Pancreas (tissue), 10 donors: ENCODE measurements around the gene SAMD4B. TPM values are rescaled to one million over a fixed set of nuclear protein-coding genes. Genes with fewer than 3 reads are reported as not detected.

ENCODE experiments used
- ATAC-seq, 4 donors: fragments of 200-7000 bp; cut with Tn5 transposase; one replicate each; pipeline versions ENCODE4 v1.8.0 to v1.9.1; 2020; ENCODE audit warnings: mild to moderate bottlenecking in 4 of 4, moderate library complexity in 4 of 4
- DNase-seq, 6 donors: peaks; one replicate each; pipeline ENCODE4 v3.0.0-alpha.2; 2020
- FAIRE-seq: peaks from 2 replicates; lab custom pipeline; 2012; peaks lifted over from hg19 to GRCh38; lab: Jason Lieb, UNC
- H3K27ac ChIP-seq, 4 donors: fragments of 200-600 bp; sonication (generic); 1 replicate in 3 of 4; 2 replicates in 1 of 4; pipeline versions ENCODE4 v1.5.0 to v1.8.0; 2020
- H3K27me3 ChIP-seq, 4 donors: fragments of 200-600 bp; one replicate each; pipeline ENCODE4 v1.8.0; 2021
- H3K36me3 ChIP-seq, 3 donors: fragments of 200-600 bp; sonication (generic) in 1 of 3; one replicate each; pipeline versions ENCODE4 v1.5.0 to v1.8.0; 2020 to 2021
- H3K4me1 ChIP-seq, 3 donors: fragments of 200-600 bp; one replicate each; pipeline ENCODE4 v1.8.0; 2021
- H3K4me3 ChIP-seq, 4 donors: fragments of 200-600 bp; sonication (generic) in 2 of 4; one replicate each; pipeline versions ENCODE4 v1.5.0 to v1.8.0; 2020 to 2021
- H3K9me3 ChIP-seq, 4 donors: fragments of 200-600 bp; one replicate each; pipeline ENCODE4 v1.8.0; 2021
- WGBS, 2 donors: extraction: QIAGEN DNeasy Blood & Tissue Kit; methylation state at CpG; one replicate each; pipeline ENCODE4 v1.1.7; 2013; 5-methylcytosine and 5-hydroxymethylcytosine counted together
- intact Hi-C, 3 donors: fragments of 100-400 bp; cut with DNase I; formaldehyde crosslinking; loops; one replicate each; pipeline versions ENCODE4 v1.11.1 to v1.14.2; 2022
- polyA plus RNA-seq, 2 donors: library from polyadenylated mRNA; stranded (reverse); fragments of 200-250 nt; gene quantifications; one replicate each; pipeline ENCODE4 v1.2.3, GENCODE V29; 2013
- total RNA-seq, 6 donors: library from RNA; stranded (reverse); fragmentation: NEBNext Ultra II Directional in 4 of 6; extraction: Animal tissue kit (Norgen Biotek cat#: 25700) in 4 of 6; gene quantifications; one replicate each; pipeline versions ENCODE4 v1.2.1 to v1.2.4, GENCODE V29; 2021 to 2023
- TF ChIP-seq, protein P1 (sequence below), 4 donors: fragments of 200-600 bp; sonication (generic) in 3 of 4; IDR thresholded peaks; one replicate each; pipeline versions ENCODE4 v1.5.0 to v1.8.0; 2021; ENCODE audit warnings: antibody characterized with exemption in 4 of 4
- donor health status: healthy with polysubstance abuse.
- donor health status: DM: no; HTN: no; CAD: no; lungs with moderate emphysema.
- donor health status: DM: no; HTN: no; CAD: no.
- donor health status: control.
- donor health status: control.
- donor health status: Bipolar disorder and iron deficiency.
- donor health status: DM: yes; HTN: yes; CAD: no.
- donor health status: DM: no; HTN: no; CAD: no.
- donor health status: DM: no; HTN: no; CAD: no.
- donor health status: DM: yes; HTN: yes; CAD: no.

The SAMD4B gene
- total and polyA plus RNA-seq, 8 donors = 24.1 to 106 (median 33.6) TPM

GRCh38 chr19:39314016-39314728 is 28.0 kb upstream of the SAMD4B start:
- WGBS, 2 donors = 95 to 97% methylated on average over 64 of the region's 64 CpGs
- H3K27me3 ChIP-seq = no peaks in the 10 kb centered on the region
- peaks cover 0 to 6% (median 0%) of the 10 kb centered on the region in 3 donors for H3K36me3 ChIP-seq
- TF ChIP-seq, protein P1, sequence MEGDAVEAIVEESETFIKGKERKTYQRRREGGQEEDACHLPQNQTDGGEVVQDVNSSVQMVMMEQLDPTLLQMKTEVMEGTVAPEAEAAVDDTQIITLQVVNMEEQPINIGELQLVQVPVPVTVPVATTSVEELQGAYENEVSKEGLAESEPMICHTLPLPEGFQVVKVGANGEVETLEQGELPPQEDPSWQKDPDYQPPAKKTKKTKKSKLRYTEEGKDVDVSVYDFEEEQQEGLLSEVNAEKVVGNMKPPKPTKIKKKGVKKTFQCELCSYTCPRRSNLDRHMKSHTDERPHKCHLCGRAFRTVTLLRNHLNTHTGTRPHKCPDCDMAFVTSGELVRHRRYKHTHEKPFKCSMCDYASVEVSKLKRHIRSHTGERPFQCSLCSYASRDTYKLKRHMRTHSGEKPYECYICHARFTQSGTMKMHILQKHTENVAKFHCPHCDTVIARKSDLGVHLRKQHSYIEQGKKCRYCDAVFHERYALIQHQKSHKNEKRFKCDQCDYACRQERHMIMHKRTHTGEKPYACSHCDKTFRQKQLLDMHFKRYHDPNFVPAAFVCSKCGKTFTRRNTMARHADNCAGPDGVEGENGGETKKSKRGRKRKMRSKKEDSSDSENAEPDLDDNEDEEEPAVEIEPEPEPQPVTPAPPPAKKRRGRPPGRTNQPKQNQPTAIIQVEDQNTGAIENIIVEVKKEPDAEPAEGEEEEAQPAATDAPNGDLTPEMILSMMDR (IDR thresholded peaks at IDR 0.05) = no peak
- H3K4me3 ChIP-seq = no peak overlapping the region
- DNase-seq (no peak), FAIRE-seq (no peak), ATAC-seq (no peak)
- intact Hi-C loops = no loop called here
- H3K4me1 ChIP-seq = no peaks in the 10 kb centered on the region
- H3K27ac ChIP-seq = no peak overlapping the region
- H3K9me3 ChIP-seq = no peaks in the 10 kb centered on the region

DNA sequence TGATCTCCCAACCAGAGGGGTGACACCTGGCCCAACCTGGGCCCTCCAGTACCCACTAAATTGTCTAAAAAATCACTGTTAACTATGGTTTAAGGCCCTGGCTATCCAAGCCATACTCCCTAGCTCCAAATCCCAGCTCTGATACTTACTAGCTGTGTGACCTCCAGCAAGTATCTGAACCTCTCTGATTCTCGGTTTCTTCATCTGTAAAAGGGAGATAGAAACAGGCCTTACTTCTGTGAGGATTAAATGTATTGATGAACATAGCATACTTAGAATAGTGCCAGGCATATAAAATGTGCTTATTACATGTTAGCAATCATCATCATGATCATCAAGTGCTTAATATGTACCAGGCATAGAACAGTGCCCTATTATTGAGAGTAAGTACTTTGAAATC is 26.3 kb upstream of the SAMD4B start:
- ATAC-seq = no peak
- no peaks in the 10 kb centered on the region for H3K27me3 ChIP-seq
- H3K27ac ChIP-seq = no peak overlapping the region
- WGBS, 2 donors = 91 to 100% methylated on average over 1 of the region's 1 CpG
- no peaks in the 10 kb centered on the region for H3K9me3 ChIP-seq
- TF ChIP-seq, protein P1 (IDR thresholded peaks at IDR 0.05) = no peak
- no peaks in the 10 kb centered on the region for H3K4me1 ChIP-seq
- peaks cover 0 to 6% (median 0%) of the 10 kb centered on the region in 3 donors for H3K36me3 ChIP-seq
- intact Hi-C loops = no loop called here
- H3K4me3 ChIP-seq = no peak overlapping the region
- no peak for DNase-seq
- FAIRE-seq = no peak

GRCh38 chr19:39316627-39317321 is 25.4 kb upstream of the SAMD4B start:
- FAIRE-seq (no peak), DNase-seq (no peak), ATAC-seq (no peak)
- no peak overlapping the region for H3K27ac ChIP-seq
- no peaks in the 10 kb centered on the region for H3K4me1 ChIP-seq
- no peaks in the 10 kb centered on the region for H3K27me3 ChIP-seq
- TF ChIP-seq, protein P1 (IDR thresholded peaks at IDR 0.05) = no peak
- 93 to 96% methylated on average over 12 of the region's 12 CpGs for WGBS, 2 donors
- intact Hi-C loops = no loop called here
- H3K36me3 ChIP-seq = peaks cover 0 to 6% (median 0%) of the 10 kb centered on the region in 3 donors
- no peak overlapping the region for H3K4me3 ChIP-seq
- no peaks in the 10 kb centered on the region for H3K9me3 ChIP-seq

GRCh38 chr19:39317476-39317875 is 24.7 kb upstream of the SAMD4B start:
- ATAC-seq (no peak), DNase-seq (no peak), FAIRE-seq (no peak)
- Histone ChIP-seq H3K27ac (no peak overlapping the region), H3K9me3 (no peaks in the 10 kb centered on the region), H3K4me1 (no peaks in the 10 kb centered on the region), H3K4me3 (no peak overlapping the region), H3K36me3 (peaks cover 0 to 6% (median 0%) of the 10 kb centered on the region in 3 donors), H3K27me3 (no peaks in the 10 kb centered on the region)
- TF ChIP-seq, protein P1 (IDR thresholded peaks at IDR 0.05) = no peak
- 95 to 98% methylated on average over 4 of the region's 4 CpGs for WGBS, 2 donors
- intact Hi-C loops = no loop called here

- no peak for DNase-seq
- no peaks in the 10 kb centered on the region for H3K9me3 ChIP-seq
- no peaks in the 10 kb centered on the region for H3K27me3 ChIP-seq
- 91 to 96% methylated on average over 5 of the region's 5 CpGs for WGBS, 2 donors
- no peak for FAIRE-seq
- no peak for ATAC-seq
- H3K27ac ChIP-seq = no peak overlapping the region
- TF ChIP-seq, protein P1 (IDR thresholded peaks at IDR 0.05) = no peak
- H3K36me3 ChIP-seq = peaks cover 0 to 6% (median 0%) of the 10 kb centered on the region in 3 donors
- H3K4me3 ChIP-seq = no peak overlapping the region
- H3K4me1 ChIP-seq = no peaks in the 10 kb centered on the region
- intact Hi-C loops = no loop called here
These were observed 24.1 kb upstream of the SAMD4B start for GRCh38 chr19:39318071-39318470.
